LoVo (cell line): ENCODE data around the gene UNC93A.
"Not testable (repeated sequence)": the region's sequence is repeated elsewhere in the genome, so short reads cannot be mapped to it uniquely, and the experiment has no call there.

Experiments used
- DNase-seq: peaks from one replicate; pipeline ENCODE4 v3.0.0-alpha.2; 2016; ENCODE audit warnings: low spot score

UNC93A gene

GRCh38 chr6:167293590-167294091 lies 2.5 kb downstream of the UNC93A start:
- no peak for DNase-seq

- no peak for DNase-seq
These were observed 3.1 kb downstream of the UNC93A start for GRCh38 chr6:167294241-167294640.

GRCh38 chr6:167294651-167295494 lies 3.8 kb downstream of the UNC93A start:
- no peak for DNase-seq

GRCh38 chr6:167295495-167296292 lies 4.6 kb downstream of the UNC93A start:
- no peak for DNase-seq

- DNase-seq, result no peak
These were observed 5.2 kb downstream of the UNC93A start for GRCh38 chr6:167296293-167296690.

- DNase-seq, result no peak
These were observed 5.8 kb downstream of the UNC93A start for GRCh38 chr6:167296902-167297301.

- no peak for DNase-seq
These were observed 7.0 kb downstream of the UNC93A start for GRCh38 chr6:167298127-167298526.

GRCh38 chr6:167299641-167300308 lies 8.7 kb downstream of the UNC93A start:
- no peak for DNase-seq

GRCh38 chr6:167300902-167301777 lies 10.0 kb downstream of the UNC93A start:
- no peak for DNase-seq

GRCh38 chr6:167302074-167302473 lies 11.0 kb downstream of the UNC93A start:
- no peak for DNase-seq

- no peak for DNase-seq
These were observed 11.7 kb downstream of the UNC93A start for GRCh38 chr6:167302796-167303195.

GRCh38 chr6:167303675-167304625 lies 12.8 kb downstream of the UNC93A start:
- DNase-seq, result no peak

- no peak for DNase-seq
These were observed 13.8 kb downstream of the UNC93A start for GRCh38 chr6:167304912-167305311.

GRCh38 chr6:167305796-167306195 lies 14.7 kb downstream of the UNC93A start:
- no peak for DNase-seq

- DNase-seq, result peak; percentile 25
These were observed 15.4 kb downstream of the UNC93A start for GRCh38 chr6:167306401-167306998.

GRCh38 chr6:167307342-167307955 lies 16.3 kb downstream of the UNC93A start:
- no peak for DNase-seq

- DNase-seq, result no peak
These were observed 17.1 kb downstream of the UNC93A start for GRCh38 chr6:167308207-167308606.

- DNase-seq, result not testable (repeated sequence)
These were observed 18.5 kb downstream of the UNC93A start for GRCh38 chr6:167309355-167310192.
